ENCODE measurements around the gene TADA2B. TPM values are rescaled to one million over a fixed set of nuclear protein-coding genes. Genes with fewer than 3 reads are reported as not detected.

Gene TADA2B, protein sequence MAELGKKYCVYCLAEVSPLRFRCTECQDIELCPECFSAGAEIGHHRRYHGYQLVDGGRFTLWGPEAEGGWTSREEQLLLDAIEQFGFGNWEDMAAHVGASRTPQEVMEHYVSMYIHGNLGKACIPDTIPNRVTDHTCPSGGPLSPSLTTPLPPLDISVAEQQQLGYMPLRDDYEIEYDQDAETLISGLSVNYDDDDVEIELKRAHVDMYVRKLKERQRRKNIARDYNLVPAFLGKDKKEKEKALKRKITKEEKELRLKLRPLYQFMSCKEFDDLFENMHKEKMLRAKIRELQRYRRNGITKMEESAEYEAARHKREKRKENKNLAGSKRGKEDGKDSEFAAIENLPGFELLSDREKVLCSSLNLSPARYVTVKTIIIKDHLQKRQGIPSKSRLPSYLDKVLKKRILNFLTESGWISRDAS
- total RNA-seq, result 20.0 TPM

DNA sequence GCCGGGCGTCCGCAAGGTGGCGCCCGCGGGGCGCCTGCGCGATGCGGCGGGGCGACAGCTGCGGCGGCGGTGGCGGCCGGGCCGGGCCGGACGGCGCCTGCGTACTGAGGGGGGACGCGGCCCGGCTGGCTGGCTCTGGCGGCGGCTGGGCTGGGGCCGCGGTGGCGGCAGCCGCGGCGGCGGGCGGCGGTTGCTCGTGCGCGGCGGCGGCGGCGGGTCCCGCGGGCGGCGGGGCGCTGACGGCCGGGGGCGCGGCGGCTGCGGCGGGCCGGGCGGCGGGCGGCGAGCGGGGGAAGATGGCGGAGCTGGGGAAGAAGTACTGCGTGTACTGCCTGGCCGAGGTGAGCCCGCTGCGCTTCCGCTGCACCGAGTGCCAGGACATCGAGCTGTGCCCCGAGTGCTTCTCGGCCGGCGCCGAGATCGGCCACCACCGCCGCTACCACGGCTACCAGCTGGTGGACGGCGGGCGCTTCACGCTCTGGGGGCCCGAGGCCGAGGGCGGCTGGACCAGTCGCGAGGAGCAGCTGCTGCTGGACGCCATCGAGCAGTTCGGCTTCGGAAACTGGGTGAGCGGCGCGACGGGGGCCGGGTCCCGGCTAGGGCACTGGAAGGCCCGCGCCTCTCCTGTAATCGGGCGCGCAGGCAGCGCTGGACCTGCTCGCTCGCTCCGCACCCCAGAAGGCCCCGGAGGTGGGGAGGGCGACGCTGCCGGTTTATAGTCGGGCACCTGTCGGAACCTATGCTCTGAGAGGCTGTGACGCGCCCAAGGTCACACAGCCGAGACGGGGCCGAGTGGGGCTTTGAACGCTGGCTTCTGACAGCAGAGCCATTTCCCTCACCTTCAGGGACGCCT is at the start of gene TADA2B:
TSS of gene TADA2B (plus strand) at position 89 of the 853 bp plus-strand sequence. CDS start at position 297, 208 bp downstream.
- DNase-seq (ENCODE audit: low spot score), result no peak

DNA sequence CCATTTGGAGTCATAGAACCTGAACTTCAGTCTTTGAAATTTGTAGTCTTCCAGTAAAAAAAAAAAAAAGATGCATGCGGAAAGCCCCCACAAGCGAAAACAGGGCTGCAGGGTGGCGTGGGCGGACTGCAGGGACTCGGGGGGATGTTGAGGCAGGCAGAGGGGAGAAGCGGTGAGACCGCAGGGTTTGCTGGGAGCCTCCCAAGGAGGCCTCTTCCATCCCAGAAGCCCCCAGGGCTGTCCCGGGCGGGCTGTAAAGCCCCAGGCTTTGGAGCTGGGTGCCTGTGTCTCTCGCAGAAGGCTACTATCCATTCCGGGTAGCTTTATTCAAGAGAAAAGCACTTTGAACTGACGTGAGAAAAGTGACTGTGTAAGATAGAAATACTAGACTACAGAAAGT is 46.7 kb upstream of the TADA2B start:
- DNase-seq (ENCODE audit: low spot score), result no peak

DNA sequence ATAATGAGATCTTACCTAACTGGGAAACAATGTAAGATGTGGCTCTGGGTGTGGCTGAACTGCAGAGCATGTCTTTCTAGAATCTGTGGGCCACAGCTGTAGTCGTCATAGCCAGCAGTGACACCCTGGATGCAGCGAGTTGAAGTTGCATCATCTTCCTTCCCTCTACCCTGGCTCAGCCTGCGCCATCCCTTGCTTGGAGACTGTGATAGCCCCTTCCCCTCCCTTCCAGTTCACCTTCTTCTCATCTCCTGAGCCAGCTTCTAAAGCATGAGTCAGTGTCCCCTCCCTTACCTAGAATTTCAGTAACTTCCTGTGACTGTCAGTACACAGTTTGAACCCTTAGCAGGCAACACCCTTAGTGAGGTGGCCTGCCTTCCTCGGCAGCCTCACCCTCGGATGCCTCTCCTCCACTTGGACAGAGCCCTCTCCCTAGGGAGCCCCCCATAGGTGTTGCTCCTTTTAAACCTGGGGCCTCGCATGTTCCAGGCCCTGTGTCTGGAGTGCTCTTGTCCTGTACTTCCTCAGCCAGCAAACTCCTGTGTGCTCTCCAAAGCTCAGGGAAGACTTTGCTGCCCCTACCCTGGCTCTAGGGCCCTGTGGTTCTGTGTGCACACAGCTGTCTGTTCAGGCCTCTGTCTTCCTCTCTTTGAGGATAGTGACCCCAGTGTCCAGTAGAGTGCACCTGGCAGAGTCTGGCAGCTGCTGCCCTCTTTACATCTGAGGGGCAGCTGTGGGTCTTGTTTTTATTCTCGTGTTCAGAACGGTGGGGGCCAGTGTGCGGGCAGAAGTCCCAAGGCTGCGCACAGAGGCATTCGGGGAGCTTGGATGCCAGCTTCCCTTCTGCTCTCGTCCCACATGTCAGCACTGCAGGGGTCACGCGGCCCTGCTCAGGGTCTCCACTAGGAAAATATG is 43.7 kb upstream of the TADA2B start:
- DNase-seq (ENCODE audit: low spot score), result no peak

DNA sequence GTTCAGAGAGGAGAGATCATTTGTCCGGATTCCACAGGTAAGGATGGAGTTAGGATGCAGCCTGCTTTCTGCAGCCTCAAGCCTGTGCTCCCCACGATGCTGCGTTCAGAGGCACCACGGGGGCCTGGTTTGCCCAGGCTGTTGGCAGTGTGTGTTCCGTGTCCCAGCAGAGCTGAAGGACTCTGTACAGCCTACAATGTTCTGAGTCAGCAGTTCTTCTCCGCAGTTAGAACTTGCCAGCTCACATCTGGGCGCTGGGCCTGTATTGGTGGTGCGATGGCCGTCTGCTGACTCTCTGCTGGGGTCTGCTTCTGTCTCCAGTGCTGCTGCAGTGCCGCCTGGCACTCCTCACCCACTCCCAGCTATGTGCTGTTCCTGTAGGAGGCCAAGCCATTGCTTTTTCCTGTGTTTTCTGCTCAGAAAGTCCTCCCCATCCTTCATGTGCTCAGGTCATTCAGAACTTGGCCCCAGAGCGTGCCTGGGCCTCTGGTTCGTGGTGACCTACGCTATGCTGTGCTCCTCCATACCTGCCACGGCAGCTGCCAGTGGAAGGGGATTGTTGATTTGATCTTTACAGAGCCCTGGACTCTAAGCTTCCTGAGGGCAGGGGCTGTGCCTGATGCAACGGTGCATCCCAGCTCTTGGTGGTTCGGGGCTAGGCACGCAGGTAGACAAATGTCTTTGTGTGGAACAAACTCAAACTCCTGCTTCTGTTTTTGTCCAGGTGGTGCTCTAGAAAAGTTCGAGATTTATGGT is 42.6 kb upstream of the TADA2B start:
- peak; percentile 12 for DNase-seq (ENCODE audit: low spot score)

DNA sequence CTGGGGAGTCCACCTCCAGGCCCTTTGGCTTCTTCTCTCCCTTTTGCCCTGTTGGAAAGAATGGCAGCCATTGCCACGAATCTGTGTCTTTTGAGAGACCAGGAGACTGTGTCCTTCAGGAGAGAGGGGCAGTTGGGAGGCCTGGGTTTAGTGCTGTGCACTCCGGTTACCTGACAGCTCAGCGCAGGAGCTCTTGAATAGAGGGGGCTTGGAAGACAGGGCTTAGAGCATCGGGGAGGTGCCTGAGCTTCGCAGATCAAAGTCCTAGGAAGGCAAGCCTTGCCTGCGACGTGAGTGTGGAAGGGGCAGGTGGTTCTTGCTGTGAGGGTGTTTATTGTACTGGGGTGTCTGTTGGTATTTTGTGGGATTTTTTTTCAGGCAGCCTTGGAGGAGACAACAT is 41.9 kb upstream of the TADA2B start:
- DNase-seq (ENCODE audit: low spot score), result peak; percentile 33

DNA sequence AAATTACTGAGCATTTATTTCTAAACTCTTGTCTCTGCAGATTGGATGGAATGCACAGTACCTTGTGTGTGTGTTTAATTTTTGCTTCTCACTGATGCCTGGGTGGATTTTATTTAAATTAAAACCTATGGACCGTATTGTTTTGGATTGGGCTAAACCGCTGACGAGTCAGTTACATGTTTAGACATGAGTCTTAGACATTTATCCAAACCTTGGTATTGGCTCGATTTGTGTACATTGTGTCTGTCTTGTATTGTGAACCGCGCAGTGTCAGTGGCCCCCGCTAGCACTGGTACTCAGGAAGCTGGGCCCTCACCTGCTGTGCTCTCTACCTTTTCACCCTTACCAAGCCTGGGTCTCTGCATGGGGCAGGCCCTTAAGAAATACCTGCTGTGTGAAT is 40.8 kb upstream of the TADA2B start:
- no peak for DNase-seq (ENCODE audit: low spot score)

DNA sequence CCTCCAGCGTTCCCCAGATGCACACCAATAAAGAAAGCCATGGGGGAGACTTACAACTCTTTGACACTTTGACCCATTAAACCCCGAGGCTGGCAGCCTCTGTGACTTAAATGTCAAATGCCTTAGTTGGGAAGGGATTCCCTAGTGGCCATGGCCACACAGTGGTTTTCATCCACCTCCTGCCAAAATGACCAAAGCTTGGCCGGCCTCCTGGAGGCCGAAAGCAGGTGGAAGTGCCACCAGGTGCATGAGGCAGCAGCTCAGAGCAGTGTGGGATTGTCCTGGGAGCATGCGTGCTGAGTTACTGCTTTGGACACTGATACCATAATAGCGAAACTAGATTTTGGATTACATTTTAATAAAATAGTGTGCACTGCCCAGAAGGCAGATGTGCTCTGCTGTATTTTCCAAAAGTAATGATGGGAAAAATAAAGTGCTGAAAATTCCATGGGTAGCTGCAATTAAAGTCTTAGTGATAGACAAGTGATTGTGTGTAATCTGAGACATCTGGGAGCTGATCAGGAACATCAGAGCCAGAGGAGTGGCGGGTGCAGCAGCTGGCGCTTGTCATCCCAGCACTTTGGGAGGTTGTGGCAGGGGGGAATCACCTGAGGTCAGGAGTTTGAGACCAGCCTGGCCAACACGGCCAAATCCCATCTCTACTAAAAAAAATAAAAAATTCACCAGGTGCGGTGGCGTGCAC is 39.8 kb upstream of the TADA2B start:
- no peak for DNase-seq (ENCODE audit: low spot score)

DNA sequence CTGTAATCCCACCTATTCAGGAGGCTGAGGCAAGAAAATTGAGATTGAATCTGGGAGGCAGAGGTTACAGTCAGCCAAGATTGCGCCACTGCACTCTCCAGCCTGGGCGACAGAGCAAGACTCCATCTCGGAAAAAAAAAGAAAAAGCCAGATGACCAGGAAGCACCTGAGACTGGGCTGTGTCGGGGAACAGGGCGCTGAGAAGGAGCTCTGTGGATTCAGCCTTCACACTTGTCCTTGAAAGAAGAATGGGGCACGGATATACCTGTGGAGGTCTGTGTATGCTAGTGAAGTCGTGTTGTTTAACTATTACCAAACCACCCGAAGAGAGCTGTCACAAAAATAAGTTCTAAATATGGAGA is 39.3 kb upstream of the TADA2B start:
- no peak for DNase-seq (ENCODE audit: low spot score)

DNA sequence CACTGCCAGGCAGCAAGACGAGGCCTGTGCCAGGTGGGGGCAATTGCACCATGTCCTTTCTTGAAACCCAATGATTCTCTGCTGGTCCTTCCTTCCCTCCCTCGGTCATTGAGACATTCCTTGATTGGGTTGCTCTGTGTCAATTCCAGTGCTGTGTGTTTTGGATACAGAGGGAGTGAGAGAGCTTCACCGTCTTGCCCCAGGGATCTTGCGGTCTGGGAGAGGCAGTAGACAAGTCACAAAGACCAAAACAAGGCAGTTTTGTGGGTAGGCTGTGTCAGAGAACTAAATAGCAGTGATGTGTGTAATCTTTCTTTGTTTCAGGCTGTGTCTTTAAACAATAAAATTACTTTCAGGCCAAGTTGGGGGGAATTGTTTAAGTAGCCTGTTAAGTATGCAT is 38.8 kb upstream of the TADA2B start:
- DNase-seq (ENCODE audit: low spot score), result no peak

DNA sequence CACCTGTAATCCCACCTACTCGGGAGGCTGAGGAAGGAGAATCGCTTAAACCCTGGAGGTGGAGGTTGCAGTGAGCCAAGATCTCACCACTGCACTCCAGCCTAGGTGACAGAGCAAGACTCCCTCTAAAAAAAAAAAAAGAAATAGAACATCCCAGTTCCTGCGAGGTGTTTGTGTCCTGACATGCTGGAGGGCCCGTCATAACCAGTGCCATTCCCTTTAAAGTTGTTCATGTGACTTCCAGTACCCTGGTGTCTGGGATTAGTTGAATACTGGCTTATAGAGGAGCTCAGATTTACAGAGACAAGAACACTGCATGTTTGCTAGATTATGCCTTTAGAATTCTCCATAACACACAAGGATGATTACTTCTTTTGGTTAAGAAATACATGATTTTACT is 37.6 kb upstream of the TADA2B start:
- no peak for DNase-seq (ENCODE audit: low spot score)

DNA sequence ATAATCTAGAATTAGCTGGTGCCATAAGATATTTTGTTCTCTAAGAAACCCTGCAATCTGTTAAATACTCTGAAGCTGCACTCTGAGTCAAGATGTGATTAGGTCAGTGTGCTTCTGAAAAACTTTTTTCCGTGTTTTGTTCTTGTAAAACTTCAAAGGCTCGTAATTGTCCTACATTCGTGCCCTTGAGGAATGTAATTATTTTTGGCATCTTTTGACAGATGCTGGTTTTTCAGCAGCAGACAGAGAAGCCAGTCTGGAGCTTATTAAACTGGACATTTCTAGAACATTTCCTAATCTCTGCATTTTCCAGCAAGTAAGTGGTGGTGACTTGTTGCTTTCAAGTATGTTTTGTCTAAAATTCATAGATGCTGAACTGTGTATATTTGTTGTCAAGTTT is 36.8 kb upstream of the TADA2B start:
- DNase-seq (ENCODE audit: low spot score), result no peak

DNA sequence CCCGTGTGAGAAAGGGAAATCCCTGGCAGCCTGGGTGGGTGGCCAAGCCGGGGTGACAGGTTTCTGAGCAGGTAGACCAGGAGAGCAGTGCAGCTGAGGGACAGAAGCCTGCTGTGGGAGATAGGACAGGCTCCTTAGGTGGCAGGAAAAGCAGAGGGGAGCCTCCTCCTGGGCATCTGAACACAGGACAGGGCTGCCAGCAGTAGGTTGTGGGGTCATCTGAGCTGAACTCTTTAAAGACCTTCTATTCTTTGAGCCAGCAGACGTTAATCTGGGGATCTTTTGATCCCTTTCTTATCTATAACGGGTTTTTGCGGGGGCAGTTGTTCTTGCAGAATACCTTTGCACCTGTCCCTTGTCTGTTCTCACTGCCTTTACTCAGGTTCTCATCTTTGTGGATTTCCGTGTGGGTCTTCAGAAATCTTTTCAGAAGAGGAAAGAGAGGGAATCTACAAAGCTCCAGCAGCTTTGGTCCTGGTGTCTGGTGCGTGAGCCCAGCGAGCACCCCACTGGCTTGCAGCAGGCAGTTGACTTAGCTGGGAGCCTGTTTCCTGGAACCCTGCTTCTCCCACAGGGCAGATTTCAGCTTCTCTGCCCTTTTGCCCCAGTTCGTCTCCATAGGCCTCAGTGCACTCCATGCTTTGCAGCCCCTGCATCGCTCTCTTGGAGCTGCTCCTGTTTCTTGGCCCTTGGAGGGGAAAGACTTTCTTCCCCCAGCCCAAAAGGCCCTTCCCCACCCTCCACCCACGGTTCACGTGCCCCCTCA is 35.8 kb upstream of the TADA2B start:
- no peak for DNase-seq (ENCODE audit: low spot score)

DNA sequence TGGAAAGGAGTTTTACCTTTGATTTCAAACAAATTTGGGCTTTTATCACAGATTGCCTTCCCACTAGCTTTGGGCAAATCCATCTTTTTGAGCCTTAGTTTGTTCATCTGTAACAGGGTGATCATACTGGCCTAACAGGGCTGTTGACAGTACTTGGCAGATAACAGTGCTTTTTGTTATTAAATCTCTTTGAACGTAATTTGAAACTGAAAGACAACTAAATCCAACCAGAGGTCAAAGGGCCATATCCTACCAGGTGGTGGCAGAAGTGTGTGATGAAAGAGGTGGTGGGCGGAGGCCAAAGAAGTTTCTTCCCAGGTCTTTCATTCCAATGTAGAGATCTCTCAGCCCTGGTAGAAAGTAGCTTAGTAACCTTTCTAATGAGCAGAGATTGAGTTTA is 35.2 kb upstream of the TADA2B start:
- no peak for DNase-seq (ENCODE audit: low spot score)

DNA sequence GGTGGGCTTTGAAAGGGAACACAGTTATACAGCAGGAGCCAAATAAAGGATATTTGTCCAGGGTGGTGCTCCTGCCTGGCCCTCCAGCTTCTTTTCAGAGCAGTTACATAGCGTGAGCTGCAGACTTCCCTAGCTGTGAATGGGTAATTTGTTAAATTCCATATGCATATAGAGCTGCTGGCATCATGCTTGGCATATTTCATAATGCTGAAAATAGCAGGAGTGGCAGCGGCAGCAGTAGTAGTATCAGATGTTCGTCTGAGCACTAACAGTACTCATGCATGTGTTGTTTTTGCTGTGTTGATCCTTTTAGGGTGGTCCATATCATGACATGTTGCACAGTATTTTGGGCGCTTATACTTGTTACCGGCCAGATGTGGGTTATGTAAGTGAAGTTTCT is 33.6 kb upstream of the TADA2B start:
- DNase-seq (ENCODE audit: low spot score), result no peak

DNA sequence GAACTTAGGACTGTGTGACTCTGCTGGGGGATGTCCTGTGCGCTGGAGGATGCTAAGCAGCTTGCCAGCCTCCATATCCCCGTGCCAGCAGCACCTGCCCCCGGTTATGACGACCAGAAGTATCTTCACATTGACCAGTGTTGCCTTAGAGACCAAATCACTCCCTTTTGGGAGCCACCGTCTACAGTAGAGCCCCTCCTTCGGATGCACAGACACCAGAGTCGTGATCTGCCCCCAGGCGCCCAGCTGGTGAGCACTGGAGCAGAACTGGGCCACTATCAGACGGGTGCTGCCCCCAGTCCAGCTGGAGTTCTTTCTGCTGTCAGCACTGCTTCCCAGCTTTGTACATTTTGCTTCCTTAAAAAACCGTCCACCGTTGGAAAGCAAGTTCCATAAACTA is 30.0 kb upstream of the TADA2B start:
- no peak for DNase-seq (ENCODE audit: low spot score)

DNA sequence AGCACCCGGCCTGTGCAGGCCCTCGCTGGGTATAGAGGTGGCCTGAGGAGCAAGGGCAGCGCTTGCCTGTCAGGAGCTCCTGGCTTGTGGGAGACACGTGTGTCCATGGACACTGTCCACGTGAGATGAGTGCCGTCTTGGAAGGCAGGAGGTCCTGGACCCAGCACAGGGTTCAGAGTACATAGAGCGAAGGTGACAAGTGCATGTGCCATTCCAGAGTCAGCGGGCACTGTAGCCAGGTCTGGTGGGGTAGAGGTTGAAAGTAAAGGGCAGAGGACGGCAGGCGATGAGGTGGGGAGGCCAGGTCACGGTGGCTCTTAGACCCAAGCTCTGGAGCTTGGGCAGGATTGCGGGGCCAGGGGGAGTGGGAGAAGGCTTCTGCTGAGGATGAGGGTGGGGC is 28.4 kb upstream of the TADA2B start:
- no peak for DNase-seq (ENCODE audit: low spot score)

DNA sequence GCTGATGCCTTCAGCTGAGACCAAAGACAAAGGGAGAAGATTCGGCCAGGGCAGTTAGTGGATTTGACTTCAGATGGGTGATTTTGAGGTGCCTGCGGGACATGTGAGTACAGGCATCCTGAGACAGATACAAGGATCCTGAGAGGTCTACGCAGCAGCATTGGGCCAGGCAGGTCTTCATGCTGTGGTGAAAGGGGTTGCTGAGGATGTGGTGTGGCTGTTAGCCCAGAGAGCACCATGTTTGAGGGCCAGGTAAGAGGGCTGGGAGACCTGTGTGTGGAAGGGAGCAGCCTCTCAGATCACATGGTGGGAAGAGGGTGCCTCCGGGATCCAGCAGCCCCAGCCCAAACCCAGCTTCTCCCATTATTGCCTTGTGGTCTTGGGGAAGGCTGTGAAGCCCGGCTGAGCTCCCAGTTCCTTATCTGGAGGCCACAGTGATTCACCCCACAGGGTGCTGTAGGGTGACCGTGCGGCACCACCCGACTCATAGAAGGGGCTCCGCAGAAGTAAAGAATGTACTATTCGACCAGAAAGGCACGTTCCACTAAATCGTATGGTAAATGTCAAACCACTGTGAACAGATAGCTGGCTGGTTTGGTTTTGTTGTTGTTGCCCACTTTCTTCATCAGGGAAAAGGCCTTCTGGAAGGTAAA is 27.7 kb upstream of the TADA2B start:
- no peak for DNase-seq (ENCODE audit: low spot score)

DNA sequence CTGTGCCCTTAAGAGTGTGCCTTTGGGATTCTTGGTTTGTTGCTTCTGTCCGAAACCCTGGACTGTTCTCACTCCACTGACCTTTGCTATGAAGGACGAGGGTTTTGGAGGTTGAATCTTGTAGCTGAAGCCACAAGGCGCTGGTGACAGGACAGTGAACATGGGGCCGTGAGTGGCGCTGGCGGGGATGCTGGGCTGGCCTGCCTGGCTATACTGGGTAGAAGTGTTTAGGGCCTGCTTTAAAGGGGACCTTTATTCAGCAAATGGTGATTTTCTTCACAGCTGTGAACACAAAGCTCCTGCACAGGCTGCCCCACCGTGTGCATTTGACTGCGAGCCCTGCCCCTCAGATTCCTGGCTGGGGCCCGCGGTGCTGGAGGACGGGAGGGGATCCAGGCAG is 27.1 kb upstream of the TADA2B start:
- DNase-seq (ENCODE audit: low spot score), result no peak

DNA sequence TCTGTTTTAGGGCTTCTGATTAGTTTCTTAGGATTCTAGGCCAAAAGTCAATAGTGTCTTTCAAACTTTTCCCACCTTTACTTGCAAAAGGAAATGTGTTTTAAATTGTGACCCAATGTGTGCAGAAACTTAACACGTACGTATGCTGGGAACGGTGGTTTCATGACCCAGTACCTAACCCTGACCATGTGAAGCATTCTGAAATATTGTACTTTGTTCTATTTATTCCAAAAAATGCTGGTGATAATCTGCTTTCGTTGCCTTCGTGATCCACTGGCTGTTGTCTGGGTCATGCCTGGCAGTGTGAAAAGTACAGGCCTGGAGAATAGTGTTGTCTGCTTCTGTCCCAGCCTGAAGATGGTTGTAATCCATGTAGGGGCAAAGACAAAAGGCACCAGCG is 26.7 kb upstream of the TADA2B start:
- DNase-seq (ENCODE audit: low spot score), result no peak

Data from ureter (tissue), 1 donor.